HepG2 (cell line): ENCODE data around the gene STARD6. TPM values are rescaled to one million over a fixed set of nuclear protein-coding genes. Genes with fewer than 3 reads are reported as not detected.

Experiments used
- MTA3 ChIP-seq: sonication (generic); formaldehyde crosslinking; IDR thresholded peaks from 2 replicates; pipeline ENCODE4 v1.4.0; 2020; ENCODE audit warnings: missing genetic modification reagents
- SMC3 ChIP-seq: IDR thresholded peaks from 2 replicates; pipeline ENCODE4 v1.6.1; 2011; ENCODE audit warnings: low read length, improper control_type of control experiment
- ZNF282 ChIP-seq: fragments of 450-650 bp; IDR thresholded peaks from 2 replicates; pipeline ENCODE4 v1.6.1; 2018; ENCODE audit not compliant: partially characterized antibody
- polyA plus RNA-seq, 8 experiments: library from polyadenylated mRNA; depleted of rRNA in 3 of 8; stranded (reverse) in 7 of 8; unstranded in 1 of 8; fragments of >200 nt; fragmentation: Illumina TruSeq in 4 of 8; extraction: Trizol in 4 of 8; gene quantifications; 2 replicates each; pipeline versions ENCODE4 v1.2.1 to v1.2.3, GENCODE V29; 2011 to 2016; ENCODE audit warnings: low read depth in 4 of 8, missing spikeins in 1 of 8, mixed read lengths in 1 of 8; ENCODE audit not compliant: insufficient read depth in 1 of 8
- total RNA-seq, 5 experiments: library from RNA; depleted of rRNA; stranded (reverse); fragments of >200 nt; fragmentation: Illumina TruSeq; extraction: Trizol; gene quantifications; 2 replicates each; pipeline ENCODE4 v1.2.3, GENCODE V29; 2016; ENCODE audit warnings: low read depth in 1 of 5
- TF ChIP-seq, protein P1 (sequence below): sonication (generic); formaldehyde crosslinking; IDR thresholded peaks from 2 replicates; pipeline ENCODE4 v1.4.0; 2020; ENCODE audit warnings: mild to moderate bottlenecking, missing genetic modification reagents
- TF ChIP-seq, protein P2 (sequence below): sonication (generic); formaldehyde crosslinking; IDR thresholded peaks from 2 replicates; pipeline ENCODE4 v1.4.0; 2020; ENCODE audit warnings: missing genetic modification reagents
- TF ChIP-seq, protein P3 (sequence below): sonication (generic); formaldehyde crosslinking; IDR thresholded peaks from 2 replicates; pipeline ENCODE4 v1.4.0; 2020; ENCODE audit warnings: missing genetic modification reagents
- TF ChIP-seq, protein P4 (sequence below): sonication (generic); formaldehyde crosslinking; IDR thresholded peaks from 2 replicates; pipeline ENCODE4 v1.5.1; 2020; ENCODE audit warnings: missing genetic modification reagents, mild to moderate bottlenecking, borderline replicate concordance
- TF ChIP-seq, protein P5 (sequence below): sonication (generic); formaldehyde crosslinking; IDR thresholded peaks from 2 replicates; pipeline ENCODE4 v1.9.0; 2021; ENCODE audit warnings: missing genetic modification reagents, borderline replicate concordance

The STARD6 gene
- total and polyA plus RNA-seq, 2 of the 13 experiments (the other 11 are each of a cell fraction or from before 2014, with no cell fraction given): not detected

DNA sequence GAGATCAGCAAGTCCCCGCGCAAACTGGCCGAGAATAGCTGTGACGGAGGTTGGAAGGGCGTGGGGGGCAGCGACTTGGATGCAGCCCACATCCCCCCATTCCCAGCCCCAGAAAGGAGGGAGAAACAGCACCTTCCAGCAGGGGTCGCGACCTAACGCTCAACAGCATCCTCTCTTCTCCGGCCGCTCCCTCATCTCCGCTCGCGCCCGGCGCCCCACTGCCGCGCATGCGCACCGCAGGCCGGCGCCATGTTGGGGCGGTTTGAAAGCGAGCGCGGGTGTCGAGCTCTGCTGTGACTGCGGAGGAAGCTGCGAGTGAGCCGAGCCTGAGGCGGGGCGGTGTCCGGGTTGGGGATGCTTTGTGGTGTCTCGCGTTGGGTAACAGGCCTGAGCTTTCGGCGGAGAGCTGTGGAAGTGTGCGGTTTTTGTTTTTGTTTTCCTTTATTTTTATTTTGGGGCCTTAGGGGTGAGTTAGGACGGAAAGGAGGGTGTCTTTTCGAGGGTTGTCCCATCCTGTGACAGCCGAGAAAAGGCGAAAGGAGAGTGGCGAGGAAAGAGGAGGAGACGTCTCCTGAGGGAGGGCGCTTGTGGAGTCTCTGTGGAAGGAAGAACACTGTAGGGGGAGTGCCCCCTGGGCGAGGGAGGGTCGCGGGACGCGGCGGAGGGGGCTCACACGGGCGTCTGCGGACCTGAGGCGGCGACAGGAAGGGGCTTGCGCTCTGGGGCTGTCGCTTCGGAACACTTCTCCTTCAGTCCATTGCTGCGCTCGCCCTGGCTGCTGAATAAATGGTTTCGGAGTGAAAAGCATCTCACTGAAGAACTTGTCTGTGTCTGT, at the start of gene STARD6, which contains the start of gene C18orf54 (continued):
- TF ChIP-seq, protein P1, sequence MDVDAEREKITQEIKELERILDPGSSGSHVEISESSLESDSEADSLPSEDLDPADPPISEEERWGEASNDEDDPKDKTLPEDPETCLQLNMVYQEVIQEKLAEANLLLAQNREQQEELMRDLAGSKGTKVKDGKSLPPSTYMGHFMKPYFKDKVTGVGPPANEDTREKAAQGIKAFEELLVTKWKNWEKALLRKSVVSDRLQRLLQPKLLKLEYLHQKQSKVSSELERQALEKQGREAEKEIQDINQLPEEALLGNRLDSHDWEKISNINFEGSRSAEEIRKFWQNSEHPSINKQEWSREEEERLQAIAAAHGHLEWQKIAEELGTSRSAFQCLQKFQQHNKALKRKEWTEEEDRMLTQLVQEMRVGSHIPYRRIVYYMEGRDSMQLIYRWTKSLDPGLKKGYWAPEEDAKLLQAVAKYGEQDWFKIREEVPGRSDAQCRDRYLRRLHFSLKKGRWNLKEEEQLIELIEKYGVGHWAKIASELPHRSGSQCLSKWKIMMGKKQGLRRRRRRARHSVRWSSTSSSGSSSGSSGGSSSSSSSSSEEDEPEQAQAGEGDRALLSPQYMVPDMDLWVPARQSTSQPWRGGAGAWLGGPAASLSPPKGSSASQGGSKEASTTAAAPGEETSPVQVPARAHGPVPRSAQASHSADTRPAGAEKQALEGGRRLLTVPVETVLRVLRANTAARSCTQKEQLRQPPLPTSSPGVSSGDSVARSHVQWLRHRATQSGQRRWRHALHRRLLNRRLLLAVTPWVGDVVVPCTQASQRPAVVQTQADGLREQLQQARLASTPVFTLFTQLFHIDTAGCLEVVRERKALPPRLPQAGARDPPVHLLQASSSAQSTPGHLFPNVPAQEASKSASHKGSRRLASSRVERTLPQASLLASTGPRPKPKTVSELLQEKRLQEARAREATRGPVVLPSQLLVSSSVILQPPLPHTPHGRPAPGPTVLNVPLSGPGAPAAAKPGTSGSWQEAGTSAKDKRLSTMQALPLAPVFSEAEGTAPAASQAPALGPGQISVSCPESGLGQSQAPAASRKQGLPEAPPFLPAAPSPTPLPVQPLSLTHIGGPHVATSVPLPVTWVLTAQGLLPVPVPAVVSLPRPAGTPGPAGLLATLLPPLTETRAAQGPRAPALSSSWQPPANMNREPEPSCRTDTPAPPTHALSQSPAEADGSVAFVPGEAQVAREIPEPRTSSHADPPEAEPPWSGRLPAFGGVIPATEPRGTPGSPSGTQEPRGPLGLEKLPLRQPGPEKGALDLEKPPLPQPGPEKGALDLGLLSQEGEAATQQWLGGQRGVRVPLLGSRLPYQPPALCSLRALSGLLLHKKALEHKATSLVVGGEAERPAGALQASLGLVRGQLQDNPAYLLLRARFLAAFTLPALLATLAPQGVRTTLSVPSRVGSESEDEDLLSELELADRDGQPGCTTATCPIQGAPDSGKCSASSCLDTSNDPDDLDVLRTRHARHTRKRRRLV (CRISPR knock-in tag): no peak
- TF ChIP-seq, protein P2, sequence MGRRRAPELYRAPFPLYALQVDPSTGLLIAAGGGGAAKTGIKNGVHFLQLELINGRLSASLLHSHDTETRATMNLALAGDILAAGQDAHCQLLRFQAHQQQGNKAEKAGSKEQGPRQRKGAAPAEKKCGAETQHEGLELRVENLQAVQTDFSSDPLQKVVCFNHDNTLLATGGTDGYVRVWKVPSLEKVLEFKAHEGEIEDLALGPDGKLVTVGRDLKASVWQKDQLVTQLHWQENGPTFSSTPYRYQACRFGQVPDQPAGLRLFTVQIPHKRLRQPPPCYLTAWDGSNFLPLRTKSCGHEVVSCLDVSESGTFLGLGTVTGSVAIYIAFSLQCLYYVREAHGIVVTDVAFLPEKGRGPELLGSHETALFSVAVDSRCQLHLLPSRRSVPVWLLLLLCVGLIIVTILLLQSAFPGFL (CRISPR knock-in tag): no peak
- TF ChIP-seq SMC3 (no peak; the same call in 1 of the 2 replicates), ZNF282 (no peak), MTA3 (CRISPR knock-in tag) (no peak)
- TF ChIP-seq, protein P3, sequence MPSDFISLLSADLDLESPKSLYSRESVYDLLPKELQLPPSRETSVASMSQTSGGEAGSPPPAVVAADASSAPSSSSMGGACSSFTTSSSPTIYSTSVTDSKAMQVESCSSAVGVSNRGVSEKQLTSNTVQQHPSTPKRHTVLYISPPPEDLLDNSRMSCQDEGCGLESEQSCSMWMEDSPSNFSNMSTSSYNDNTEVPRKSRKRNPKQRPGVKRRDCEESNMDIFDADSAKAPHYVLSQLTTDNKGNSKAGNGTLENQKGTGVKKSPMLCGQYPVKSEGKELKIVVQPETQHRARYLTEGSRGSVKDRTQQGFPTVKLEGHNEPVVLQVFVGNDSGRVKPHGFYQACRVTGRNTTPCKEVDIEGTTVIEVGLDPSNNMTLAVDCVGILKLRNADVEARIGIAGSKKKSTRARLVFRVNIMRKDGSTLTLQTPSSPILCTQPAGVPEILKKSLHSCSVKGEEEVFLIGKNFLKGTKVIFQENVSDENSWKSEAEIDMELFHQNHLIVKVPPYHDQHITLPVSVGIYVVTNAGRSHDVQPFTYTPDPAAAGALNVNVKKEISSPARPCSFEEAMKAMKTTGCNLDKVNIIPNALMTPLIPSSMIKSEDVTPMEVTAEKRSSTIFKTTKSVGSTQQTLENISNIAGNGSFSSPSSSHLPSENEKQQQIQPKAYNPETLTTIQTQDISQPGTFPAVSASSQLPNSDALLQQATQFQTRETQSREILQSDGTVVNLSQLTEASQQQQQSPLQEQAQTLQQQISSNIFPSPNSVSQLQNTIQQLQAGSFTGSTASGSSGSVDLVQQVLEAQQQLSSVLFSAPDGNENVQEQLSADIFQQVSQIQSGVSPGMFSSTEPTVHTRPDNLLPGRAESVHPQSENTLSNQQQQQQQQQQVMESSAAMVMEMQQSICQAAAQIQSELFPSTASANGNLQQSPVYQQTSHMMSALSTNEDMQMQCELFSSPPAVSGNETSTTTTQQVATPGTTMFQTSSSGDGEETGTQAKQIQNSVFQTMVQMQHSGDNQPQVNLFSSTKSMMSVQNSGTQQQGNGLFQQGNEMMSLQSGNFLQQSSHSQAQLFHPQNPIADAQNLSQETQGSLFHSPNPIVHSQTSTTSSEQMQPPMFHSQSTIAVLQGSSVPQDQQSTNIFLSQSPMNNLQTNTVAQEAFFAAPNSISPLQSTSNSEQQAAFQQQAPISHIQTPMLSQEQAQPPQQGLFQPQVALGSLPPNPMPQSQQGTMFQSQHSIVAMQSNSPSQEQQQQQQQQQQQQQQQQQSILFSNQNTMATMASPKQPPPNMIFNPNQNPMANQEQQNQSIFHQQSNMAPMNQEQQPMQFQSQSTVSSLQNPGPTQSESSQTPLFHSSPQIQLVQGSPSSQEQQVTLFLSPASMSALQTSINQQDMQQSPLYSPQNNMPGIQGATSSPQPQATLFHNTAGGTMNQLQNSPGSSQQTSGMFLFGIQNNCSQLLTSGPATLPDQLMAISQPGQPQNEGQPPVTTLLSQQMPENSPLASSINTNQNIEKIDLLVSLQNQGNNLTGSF (CRISPR knock-in tag): no peak
- TF ChIP-seq, protein P4, sequence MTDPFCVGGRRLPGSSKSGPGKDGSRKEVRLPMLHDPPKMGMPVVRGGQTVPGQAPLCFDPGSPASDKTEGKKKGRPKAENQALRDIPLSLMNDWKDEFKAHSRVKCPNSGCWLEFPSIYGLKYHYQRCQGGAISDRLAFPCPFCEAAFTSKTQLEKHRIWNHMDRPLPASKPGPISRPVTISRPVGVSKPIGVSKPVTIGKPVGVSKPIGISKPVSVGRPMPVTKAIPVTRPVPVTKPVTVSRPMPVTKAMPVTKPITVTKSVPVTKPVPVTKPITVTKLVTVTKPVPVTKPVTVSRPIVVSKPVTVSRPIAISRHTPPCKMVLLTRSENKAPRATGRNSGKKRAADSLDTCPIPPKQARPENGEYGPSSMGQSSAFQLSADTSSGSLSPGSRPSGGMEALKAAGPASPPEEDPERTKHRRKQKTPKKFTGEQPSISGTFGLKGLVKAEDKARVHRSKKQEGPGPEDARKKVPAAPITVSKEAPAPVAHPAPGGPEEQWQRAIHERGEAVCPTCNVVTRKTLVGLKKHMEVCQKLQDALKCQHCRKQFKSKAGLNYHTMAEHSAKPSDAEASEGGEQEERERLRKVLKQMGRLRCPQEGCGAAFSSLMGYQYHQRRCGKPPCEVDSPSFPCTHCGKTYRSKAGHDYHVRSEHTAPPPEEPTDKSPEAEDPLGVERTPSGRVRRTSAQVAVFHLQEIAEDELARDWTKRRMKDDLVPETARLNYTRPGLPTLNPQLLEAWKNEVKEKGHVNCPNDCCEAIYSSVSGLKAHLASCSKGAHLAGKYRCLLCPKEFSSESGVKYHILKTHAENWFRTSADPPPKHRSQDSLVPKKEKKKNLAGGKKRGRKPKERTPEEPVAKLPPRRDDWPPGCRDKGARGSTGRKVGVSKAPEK (CRISPR knock-in tag): no peak
- TF ChIP-seq, protein P5, sequence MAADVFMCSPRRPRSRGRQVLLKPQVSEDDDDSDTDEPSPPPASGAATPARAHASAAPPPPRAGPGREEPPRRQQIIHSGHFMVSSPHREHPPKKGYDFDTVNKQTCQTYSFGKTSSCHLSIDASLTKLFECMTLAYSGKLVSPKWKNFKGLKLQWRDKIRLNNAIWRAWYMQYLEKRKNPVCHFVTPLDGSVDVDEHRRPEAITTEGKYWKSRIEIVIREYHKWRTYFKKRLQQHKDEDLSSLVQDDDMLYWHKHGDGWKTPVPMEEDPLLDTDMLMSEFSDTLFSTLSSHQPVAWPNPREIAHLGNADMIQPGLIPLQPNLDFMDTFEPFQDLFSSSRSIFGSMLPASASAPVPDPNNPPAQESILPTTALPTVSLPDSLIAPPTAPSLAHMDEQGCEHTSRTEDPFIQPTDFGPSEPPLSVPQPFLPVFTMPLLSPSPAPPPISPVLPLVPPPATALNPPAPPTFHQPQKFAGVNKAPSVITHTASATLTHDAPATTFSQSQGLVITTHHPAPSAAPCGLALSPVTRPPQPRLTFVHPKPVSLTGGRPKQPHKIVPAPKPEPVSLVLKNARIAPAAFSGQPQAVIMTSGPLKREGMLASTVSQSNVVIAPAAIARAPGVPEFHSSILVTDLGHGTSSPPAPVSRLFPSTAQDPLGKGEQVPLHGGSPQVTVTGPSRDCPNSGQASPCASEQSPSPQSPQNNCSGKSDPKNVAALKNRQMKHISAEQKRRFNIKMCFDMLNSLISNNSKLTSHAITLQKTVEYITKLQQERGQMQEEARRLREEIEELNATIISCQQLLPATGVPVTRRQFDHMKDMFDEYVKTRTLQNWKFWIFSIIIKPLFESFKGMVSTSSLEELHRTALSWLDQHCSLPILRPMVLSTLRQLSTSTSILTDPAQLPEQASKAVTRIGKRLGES (CRISPR knock-in tag): no peak
